ENCODE measurements around the gene IFRD2. TPM values are rescaled to one million over a fixed set of nuclear protein-coding genes. Genes with fewer than 3 reads are reported as not detected.

The IFRD2 gene
- polyA plus RNA-seq, 1 of the 3 experiments (the other 2 are of a cell fraction) = 73.2 TPM

DNA sequence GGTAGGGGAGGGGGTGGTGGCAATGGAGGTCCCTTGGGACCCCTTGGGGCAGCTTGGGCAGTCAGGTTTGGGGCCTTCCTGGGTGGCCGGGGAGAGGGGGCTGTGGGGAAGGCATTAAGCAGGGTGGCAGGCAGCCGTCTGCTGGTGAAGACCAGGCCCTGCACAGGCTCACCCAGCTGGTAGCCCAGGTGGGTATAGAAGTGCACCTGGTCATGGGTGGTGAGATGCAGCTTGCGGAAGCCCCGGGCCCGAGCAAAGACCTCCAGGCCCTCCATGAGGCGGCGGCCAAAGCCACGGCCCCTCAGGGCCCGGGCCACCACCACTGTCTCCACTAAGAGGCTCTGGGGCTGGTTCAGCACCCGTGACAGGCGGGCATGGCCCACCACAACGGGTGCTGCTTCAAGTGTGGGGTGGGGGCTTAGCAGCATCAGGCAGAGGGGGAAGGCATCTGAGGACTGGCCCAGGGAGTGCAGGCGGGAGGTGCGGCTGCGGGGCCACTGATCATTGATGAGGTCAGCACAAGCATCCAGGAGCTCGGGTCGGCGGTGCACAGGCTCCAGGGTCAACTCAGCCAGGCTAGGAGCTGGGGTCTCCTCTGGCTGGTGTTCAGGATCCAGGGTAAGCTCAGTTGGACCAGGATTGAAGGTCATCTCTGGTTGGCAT, 4.6 kb upstream of the IFRD2 start:
- Histone ChIP-seq H3K4me2 (no peak overlapping the region), H3K4me1 (ENCODE audit: control insufficient read depth in 1 of 2, insufficient read depth in 2 of 2, low read depth in 1 of 2, low read length in 1 of 2) (peaks cover 13 to 30% of the 10 kb centered on the region in 2 experiments; a peak in 3 of 4 replicates), H3K4me3 (ENCODE audit: low read depth in 2 of 2, low read length in 1 of 2) (no peak overlapping the region), H3K9me3 (no peaks in the 10 kb centered on the region), H3K9me2 (no peaks in the 10 kb centered on the region), H4K20me1 (ENCODE audit: insufficient read depth) (no peaks in the 10 kb centered on the region), H3K9ac (no peak overlapping the region), H2AFZ (ENCODE audit: low read depth) (no peak overlapping the region), H3K36me3 (replicated peaks in 1 of 2; ENCODE audit: control insufficient read depth in 1 of 2, insufficient read depth in 2 of 2, low read length in 1 of 2) (peaks cover 0 to 6% of the 10 kb centered on the region in 2 experiments), H3K79me2 (ENCODE audit: insufficient read depth) (peaks cover 11% of the 10 kb centered on the region), H3K27ac (ENCODE audit: low read depth in 2 of 2, low read length in 1 of 2) (no peak overlapping the region), H3F3A (replicated peaks; ENCODE audit: insufficient read depth) (no peaks in the 10 kb centered on the region), H3K27me3 (ENCODE audit: insufficient read depth) (no peaks in the 10 kb centered on the region)
- TF ChIP-seq MXI1 (IDR thresholded peaks at IDR 0.05; ENCODE audit: low read depth, low read length) = no peak
- no peak for TF ChIP-seq MEF2A (IDR thresholded peaks at IDR 0.05; ENCODE audit: borderline replicate concordance, low read depth)
- no peak for TF ChIP-seq ELF1 (IDR thresholded peaks at IDR 0.05)
- TF ChIP-seq USF2 (IDR thresholded peaks at IDR 0.05; ENCODE audit: borderline replicate concordance, low read depth, low read length) = no peak
- TF ChIP-seq IRF3 (IDR thresholded peaks at IDR 0.05; ENCODE audit: low read depth, low read length) = no peak
- no peak for TF ChIP-seq EZH2phosphoT487 (IDR thresholded peaks at IDR 0.05; ENCODE audit: borderline replicate concordance, low read depth)
- TF ChIP-seq SIN3A (IDR thresholded peaks at IDR 0.05; ENCODE audit: borderline replicate concordance, low read depth, low read length) = no peak
- no peak for TF ChIP-seq NFIC (IDR thresholded peaks at IDR 0.05; ENCODE audit: borderline replicate concordance)
- TF ChIP-seq POLR2AphosphoS5 (IDR thresholded peaks at IDR 0.05; ENCODE audit: low read depth, low read length) = no peak
- TF ChIP-seq TCF12 (IDR thresholded peaks at IDR 0.05) = no peak
- 94% methylated on average over 3 of the region's 18 CpGs for WGBS (ENCODE audit: low lambda C conversion rate)
- CTCF ChIA-PET = interaction anchor here (0.5 to 3.4 kb wide), 3 partner anchors 27 to 84 kb away, joined by 3 to 16 read pairs (median 7); no protein-coding TSS in a partner anchor
- POLR2A ChIA-PET = no interaction called here
- DNase-seq = no peak

DNA sequence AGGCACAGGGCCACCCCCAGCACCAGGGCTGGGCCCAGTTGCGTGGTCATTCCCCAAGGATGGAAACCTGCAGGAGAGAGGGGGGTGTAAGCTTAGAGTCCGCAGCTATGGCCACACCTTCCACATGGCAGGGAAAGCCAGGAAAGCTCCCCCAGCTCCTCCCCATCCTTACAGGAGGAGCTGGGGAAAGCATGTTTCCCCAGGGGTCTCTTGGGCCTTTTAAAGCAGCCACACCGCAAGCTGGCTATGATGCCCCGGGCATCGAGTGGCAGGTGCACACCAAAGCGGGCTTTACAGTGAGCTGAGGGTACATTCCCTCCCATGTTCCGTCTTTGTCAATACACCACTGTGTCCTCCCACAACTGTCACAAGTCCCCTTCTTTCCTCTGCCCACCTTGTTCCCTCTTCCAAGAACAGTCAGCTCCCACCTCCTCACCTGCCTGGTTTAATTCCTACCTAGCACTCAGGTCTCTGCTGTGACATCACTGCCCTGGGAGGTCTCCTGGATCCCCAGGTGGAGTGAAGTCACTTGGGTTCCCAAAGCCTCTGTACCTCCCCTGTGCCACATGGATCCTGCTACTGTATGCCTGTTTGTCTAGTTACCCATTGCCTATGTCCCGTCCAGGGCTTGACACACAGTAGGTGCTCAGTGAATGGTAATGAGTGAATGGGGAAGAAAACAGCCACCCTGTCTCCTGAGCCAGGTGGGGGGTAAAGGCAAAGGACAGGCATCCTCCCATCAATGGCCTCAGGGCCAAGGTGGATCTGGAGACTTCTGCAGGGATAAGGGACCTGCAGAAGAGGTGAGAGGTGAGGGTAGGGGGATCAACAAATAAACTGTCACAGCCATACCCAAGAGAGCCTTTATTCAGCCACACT, 3.6 kb upstream of the IFRD2 start:
- no peaks in the 10 kb centered on the region for H3K9me2 ChIP-seq
- no peaks in the 10 kb centered on the region for H3F3A ChIP-seq (replicated peaks; ENCODE audit: insufficient read depth)
- CTCF ChIA-PET = interaction anchor here (0.7 to 1.5 kb wide), 6 partner anchors 21 to 318 kb away, joined by 3 to 5 read pairs (median 4); no protein-coding TSS in a partner anchor
- no peak overlapping the region for H3K9ac ChIP-seq
- peaks cover 0 to 6% of the 10 kb centered on the region in 2 experiments for H3K36me3 ChIP-seq (replicated peaks in 1 of 2; ENCODE audit: control insufficient read depth in 1 of 2, insufficient read depth in 2 of 2, low read length in 1 of 2)
- H3K27ac ChIP-seq (ENCODE audit: low read depth in 2 of 2, low read length in 1 of 2) = no peak overlapping the region
- no peak for DNase-seq
- H4K20me1 ChIP-seq (ENCODE audit: insufficient read depth) = no peaks in the 10 kb centered on the region
- POLR2A ChIA-PET = no interaction called here
- no peak overlapping the region for H2AFZ ChIP-seq (ENCODE audit: low read depth)
- WGBS (ENCODE audit: low lambda C conversion rate) = 80% methylated on average over 5 of the region's 8 CpGs
- H3K4me2 ChIP-seq = no peak overlapping the region
- peaks cover 13 to 36% of the 10 kb centered on the region in 2 experiments; a peak in 3 of 4 replicates for H3K4me1 ChIP-seq (ENCODE audit: control insufficient read depth in 1 of 2, insufficient read depth in 2 of 2, low read depth in 1 of 2, low read length in 1 of 2)
- no peak overlapping the region for H3K4me3 ChIP-seq (ENCODE audit: low read depth in 2 of 2, low read length in 1 of 2)
- no peaks in the 10 kb centered on the region for H3K9me3 ChIP-seq
- TF ChIP-seq JUND (IDR thresholded peaks at IDR 0.05) (no peak), EP300 (IDR thresholded peaks at IDR 0.05; ENCODE audit: borderline replicate concordance in 1 of 2, low read depth in 1 of 2, low read length in 1 of 2) (no peak), NRF1 (IDR thresholded peaks at IDR 0.05; ENCODE audit: low read depth, low read length) (no peak), FOXM1 (IDR thresholded peaks at IDR 0.05; ENCODE audit: low read depth) (no peak), TEAD4 (IDR thresholded peaks at IDR 0.05; ENCODE audit: borderline replicate concordance, insufficient read depth) (no peak), CHD2 (IDR thresholded peaks at IDR 0.05; ENCODE audit: low read length, partially characterized antibody) (no peak)
- peaks cover 21% of the 10 kb centered on the region for H3K79me2 ChIP-seq (ENCODE audit: insufficient read depth)
- no peaks in the 10 kb centered on the region for H3K27me3 ChIP-seq (ENCODE audit: insufficient read depth)

Measured in SK-N-SH (cell line).